Psoas muscle (tissue), 8 donors: ENCODE data around the gene HDAC8. TPM values are rescaled to one million over a fixed set of nuclear protein-coding genes. Genes with fewer than 3 reads are reported as not detected.

Experiments
- ATAC-seq, 4 donors: fragments of 200-7000 bp; cut with Tn5 transposase; one replicate each; pipeline ENCODE4 v1.9.1; 2020; ENCODE audit warnings: moderate library complexity in 3 of 4, mild to moderate bottlenecking in 2 of 4
- DNase-seq, 2 donors: peaks; one replicate each; pipeline ENCODE4 v3.0.0-alpha.2; 2020
- H3K27ac ChIP-seq: fragments of 200-600 bp; one replicate; pipeline ENCODE4 v1.8.0; 2022
- H3K27me3 ChIP-seq, 3 donors: fragments of 200-600 bp in 1 of 3; one replicate each; pipeline versions ENCODE4 v1.6.1 to v1.8.0; 2013 to 2022; ENCODE audit warnings: low read length in 2 of 3, mild to moderate bottlenecking in 2 of 3, moderate library complexity in 1 of 3; ENCODE audit not compliant: insufficient read depth in 3 of 3
- H3K36me3 ChIP-seq, 2 donors: fragments of 200-600 bp in 1 of 2; one replicate each; pipeline versions ENCODE4 v1.6.1 to v1.8.0; 2013 to 2022; ENCODE audit warnings: low read depth in 1 of 2, mild to moderate bottlenecking in 1 of 2, moderate library complexity in 1 of 2; ENCODE audit not compliant: insufficient read depth in 1 of 2
- H3K4me1 ChIP-seq: fragments of 200-600 bp; one replicate; pipeline ENCODE4 v1.8.0; 2022
- H3K4me3 ChIP-seq: fragments of 200-600 bp; one replicate; pipeline ENCODE4 v1.8.0; 2022; ENCODE audit warnings: mild to moderate bottlenecking
- H3K9me3 ChIP-seq: fragments of 200-600 bp; one replicate; pipeline ENCODE4 v1.8.0; 2022
- WGBS, 3 donors: extraction: QIAGEN DNeasy Blood & Tissue Kit; methylation state at CpG; one replicate each; pipeline versions ENCODE4 v1.1.6 to v1.1.7; 2013; 5-methylcytosine and 5-hydroxymethylcytosine counted together
- intact Hi-C, 2 donors: fragments of 100-400 bp; cut with DNase I; formaldehyde crosslinking; loops; one replicate each; pipeline versions ENCODE4 v1.11.0 to v1.14.2; 2022
- polyA plus RNA-seq, 3 donors: library from polyadenylated mRNA; stranded (reverse); fragments of 200-250 nt; gene quantifications; one replicate each; pipeline ENCODE4 v1.2.3, GENCODE V29; 2013
- total RNA-seq, 4 donors: library from RNA; stranded (reverse); fragmentation: NEBNext Ultra II Directional in 2 of 4; extraction: Animal tissue kit (Norgen Biotek cat#: 25700) in 2 of 4; gene quantifications; one replicate each; pipeline versions ENCODE4 v1.2.1 to v1.2.4, GENCODE V29; 2021 to 2023
- TF ChIP-seq, protein P1 (sequence below): fragments of 200-600 bp; IDR thresholded peaks from one replicate; pipeline ENCODE4 v1.8.0; 2022; ENCODE audit warnings: antibody characterized with exemption
- donor health status: healthy with polysubstance abuse.
- donor health status: DM: no; HTN: no; CAD: no; lungs with moderate emphysema.
- donor health status: Bipolar disorder and iron deficiency.
- donor health status: healthy.
- donor health status: DM: yes; HTN: yes; CAD: no.
- donor health status: DM: no; HTN: no; CAD: no.
- donor health status: DM: no; HTN: no; CAD: no.
- donor health status: DM: yes; HTN: yes; CAD: no.

The HDAC8 gene
- total and polyA plus RNA-seq, 7 donors, result 5.8 to 17.5 (median 10.8) TPM

DNA sequence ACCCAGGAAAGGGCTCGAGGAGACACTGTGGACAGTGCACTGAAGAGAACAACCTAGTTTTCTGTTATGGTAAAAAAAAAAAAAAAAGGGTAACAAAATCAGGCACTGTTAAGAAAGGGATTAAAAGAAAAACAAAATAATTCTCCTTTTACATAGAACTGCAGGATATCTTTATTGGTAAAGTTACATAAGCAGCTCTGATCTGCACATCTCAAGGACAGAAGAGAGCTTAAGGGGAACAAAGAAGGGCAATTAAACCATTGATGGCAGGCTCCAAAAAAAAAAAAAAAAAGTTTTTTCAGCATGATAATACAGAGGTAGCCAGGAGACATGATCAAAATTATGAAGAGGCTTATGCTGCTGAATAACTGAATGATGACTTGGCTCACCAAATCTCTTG lies 85.0 kb downstream of the HDAC8 start:
- DNase-seq, result no peak
- Histone ChIP-seq H3K4me3 (no peak overlapping the region), H3K4me1 (no peaks in the 10 kb centered on the region), H3K36me3 (peaks cover 0 to 3% of the 10 kb centered on the region in 2 donors), H3K9me3 (peaks cover 4% of the 10 kb centered on the region), H3K27ac (no peak overlapping the region), H3K27me3 (peaks cover 0 to 3% (median 0%) of the 10 kb centered on the region in 3 donors)
- WGBS, 3 donors, result 77 to 94% (median 92%) methylated on average over 1 of the region's 1 CpG
- no peak for ATAC-seq
- intact Hi-C loops, result no loop called here
- TF ChIP-seq, protein P1, sequence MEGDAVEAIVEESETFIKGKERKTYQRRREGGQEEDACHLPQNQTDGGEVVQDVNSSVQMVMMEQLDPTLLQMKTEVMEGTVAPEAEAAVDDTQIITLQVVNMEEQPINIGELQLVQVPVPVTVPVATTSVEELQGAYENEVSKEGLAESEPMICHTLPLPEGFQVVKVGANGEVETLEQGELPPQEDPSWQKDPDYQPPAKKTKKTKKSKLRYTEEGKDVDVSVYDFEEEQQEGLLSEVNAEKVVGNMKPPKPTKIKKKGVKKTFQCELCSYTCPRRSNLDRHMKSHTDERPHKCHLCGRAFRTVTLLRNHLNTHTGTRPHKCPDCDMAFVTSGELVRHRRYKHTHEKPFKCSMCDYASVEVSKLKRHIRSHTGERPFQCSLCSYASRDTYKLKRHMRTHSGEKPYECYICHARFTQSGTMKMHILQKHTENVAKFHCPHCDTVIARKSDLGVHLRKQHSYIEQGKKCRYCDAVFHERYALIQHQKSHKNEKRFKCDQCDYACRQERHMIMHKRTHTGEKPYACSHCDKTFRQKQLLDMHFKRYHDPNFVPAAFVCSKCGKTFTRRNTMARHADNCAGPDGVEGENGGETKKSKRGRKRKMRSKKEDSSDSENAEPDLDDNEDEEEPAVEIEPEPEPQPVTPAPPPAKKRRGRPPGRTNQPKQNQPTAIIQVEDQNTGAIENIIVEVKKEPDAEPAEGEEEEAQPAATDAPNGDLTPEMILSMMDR, result no peak

GRCh38 chrX:72479324-72480274 lies 93.0 kb downstream of the HDAC8 start:
- Histone ChIP-seq H3K4me3 (no peak overlapping the region), H3K27me3 (peaks cover 0 to 4% (median 0%) of the 10 kb centered on the region in 3 donors), H3K9me3 (peaks cover 4% of the 10 kb centered on the region), H3K27ac (no peak overlapping the region), H3K36me3 (no peaks in the 10 kb centered on the region), H3K4me1 (peaks cover 10% of the 10 kb centered on the region)
- 56 to 75% (median 66%) methylated on average over 5 of the region's 5 CpGs for WGBS, 3 donors
- no peak for DNase-seq
- TF ChIP-seq, protein P1, result no peak
- no peak for ATAC-seq
- intact Hi-C loops, result no loop called here

DNA sequence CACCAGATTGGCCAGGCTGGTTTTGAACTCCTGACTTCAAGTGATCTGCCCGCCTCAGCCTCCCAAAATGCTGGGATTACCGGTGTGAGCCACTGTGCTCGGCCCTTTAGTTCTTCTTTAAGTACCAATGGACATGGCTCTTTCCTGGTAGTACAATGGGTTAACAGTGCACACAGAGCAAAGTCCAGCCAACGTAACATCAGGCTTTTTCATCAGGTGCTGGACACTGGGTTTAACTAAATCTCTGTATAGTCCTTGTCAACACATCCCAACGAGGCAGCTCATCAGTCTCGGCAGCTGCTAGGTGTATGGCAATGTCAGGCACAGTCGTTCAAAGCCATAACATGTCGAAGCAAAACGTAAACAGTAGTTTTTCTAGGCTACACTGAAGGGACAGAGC lies 93.8 kb downstream of the HDAC8 start:
- no peaks in the 10 kb centered on the region for H3K36me3 ChIP-seq
- 66 to 80% (median 73%) methylated on average over 9 of the region's 9 CpGs for WGBS, 3 donors
- DNase-seq, result no peak
- peaks cover 0 to 6% (median 0%) of the 10 kb centered on the region in 3 donors for H3K27me3 ChIP-seq
- no peak for ATAC-seq
- TF ChIP-seq, protein P1, result no peak
- intact Hi-C loops, result no loop called here
- H3K4me1 ChIP-seq, result peaks cover 10% of the 10 kb centered on the region
- H3K4me3 ChIP-seq, result no peak overlapping the region
- H3K27ac ChIP-seq, result no peak overlapping the region
- H3K9me3 ChIP-seq, result peaks cover 4% of the 10 kb centered on the region

- DNase-seq (no peak), ATAC-seq (peak in 2 of 4 donors; percentile 21 to 23)
- Histone ChIP-seq H3K4me3 (no peak overlapping the region), H3K27me3 (peaks cover 0 to 8% (median 0%) of the 10 kb centered on the region in 3 donors), H3K36me3 (no peaks in the 10 kb centered on the region), H3K4me1 (peaks cover 10% of the 10 kb centered on the region), H3K9me3 (peaks cover 3% of the 10 kb centered on the region), H3K27ac (no peak overlapping the region)
- WGBS, 3 donors, result 57 to 67% (median 67%) methylated on average over 7 to 8 of the region's 8 CpGs
- TF ChIP-seq, protein P1, result no peak
- intact Hi-C loops, result no loop called here
Observed at GRCh38 chrX:72478351-72478750, 94.3 kb downstream of the HDAC8 start.
